Fibroblast of skin of right biceps (primary cell): Measurements from ENCODE around the gene NIP7.
A peak's percentile ranks its signal among the peaks of the same experiment; 100 is the strongest.
"Not testable (repeated sequence)": the region's sequence is repeated elsewhere in the genome, so short reads cannot be mapped to it uniquely, and the experiment has no call there.

Source experiments
- DNase-seq: peaks from one replicate; pipeline ENCODE4 v3.0.0-alpha.2; 2013

NIP7 gene

DNA sequence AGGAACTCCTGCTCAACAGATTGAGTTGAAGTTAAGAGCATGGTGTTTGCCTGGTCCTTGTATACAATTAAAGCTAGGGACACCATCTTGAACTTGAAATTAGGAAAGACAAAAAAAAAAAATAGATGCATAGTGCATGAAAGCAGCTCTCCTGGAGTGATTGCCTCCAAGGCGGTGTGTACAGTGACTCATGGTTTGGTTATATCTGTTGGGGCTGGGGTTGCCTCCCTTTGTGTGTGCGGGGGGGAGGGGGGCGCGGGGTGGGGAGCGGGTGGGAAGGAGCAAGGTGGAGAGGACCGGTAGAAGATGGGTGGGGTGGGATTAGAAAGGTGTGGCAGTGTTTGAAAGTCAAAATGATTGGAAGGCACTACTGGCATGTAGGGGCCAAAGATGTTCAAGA, 8.7 kb downstream of the NIP7 start:
- no peak for DNase-seq

- DNase-seq = no peak
These were observed 10.0 kb downstream of the NIP7 start for GRCh38 chr16:69349536-69349935.

DNA sequence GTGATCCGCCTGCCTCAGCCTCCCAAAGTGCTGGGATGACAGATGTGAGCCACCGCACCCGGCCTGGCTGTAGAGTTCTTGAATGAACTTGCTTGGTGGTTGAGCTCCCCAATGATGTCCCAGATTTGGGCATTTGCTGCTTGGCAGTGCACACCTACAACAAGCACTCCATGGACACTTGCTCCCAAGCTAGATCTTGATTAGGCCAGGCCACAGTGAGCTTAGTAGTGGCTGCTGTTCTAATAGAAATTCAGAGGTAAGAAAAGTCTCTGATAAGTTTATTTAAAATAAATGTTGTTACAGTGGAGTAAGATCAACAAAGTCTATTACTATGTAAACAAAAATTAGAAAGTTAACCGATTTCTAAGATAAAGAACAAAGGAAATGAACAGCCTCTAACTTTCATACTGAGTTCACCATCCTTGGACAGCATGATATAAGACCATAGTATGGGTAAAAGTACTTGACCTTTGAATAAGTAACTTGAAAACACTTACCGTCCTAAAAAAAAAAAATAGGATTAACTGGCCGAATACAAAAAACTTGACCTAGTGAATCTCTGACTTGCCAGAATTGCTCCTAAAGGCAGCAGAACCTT, 11.1 kb downstream of the NIP7 start:
- no peak for DNase-seq

GRCh38 chr16:69351309-69352027, 11.9 kb downstream of the NIP7 start, which contains the start of gene TMED6:
TMED6 (minus strand) TSS chr16:69351786; CDS start chr16:69351753, 33 bp downstream.
- no peak for DNase-seq

GRCh38 chr16:69360070-69360469, 20.5 kb downstream of the NIP7 start:
- DNase-seq = not testable (repeated sequence)

DNA sequence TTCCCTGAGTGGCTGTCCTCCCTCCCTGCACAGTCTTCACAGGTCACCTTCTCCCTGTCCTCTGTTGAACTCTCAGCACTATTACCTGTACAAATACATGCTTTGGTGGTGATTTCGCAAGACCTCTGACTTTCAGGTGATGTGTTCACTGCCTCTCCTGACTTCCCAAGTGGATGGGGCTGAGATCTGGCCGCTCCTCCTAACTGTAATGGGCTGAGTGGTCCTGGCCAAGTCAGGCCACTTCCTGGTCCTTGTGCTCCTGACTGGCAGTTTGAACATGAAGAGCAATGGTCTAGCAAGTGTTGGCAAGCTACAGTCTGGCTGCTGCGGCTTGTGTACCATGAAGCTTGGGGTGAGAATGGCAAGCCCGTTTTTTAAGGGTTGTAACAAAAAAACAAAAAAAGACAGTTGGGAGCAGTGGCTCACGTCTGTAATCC, 23.7 kb downstream of the NIP7 start:
- DNase-seq = no peak

GRCh38 chr16:69364088-69364487, 24.5 kb downstream of the NIP7 start:
- DNase-seq = no peak

DNA sequence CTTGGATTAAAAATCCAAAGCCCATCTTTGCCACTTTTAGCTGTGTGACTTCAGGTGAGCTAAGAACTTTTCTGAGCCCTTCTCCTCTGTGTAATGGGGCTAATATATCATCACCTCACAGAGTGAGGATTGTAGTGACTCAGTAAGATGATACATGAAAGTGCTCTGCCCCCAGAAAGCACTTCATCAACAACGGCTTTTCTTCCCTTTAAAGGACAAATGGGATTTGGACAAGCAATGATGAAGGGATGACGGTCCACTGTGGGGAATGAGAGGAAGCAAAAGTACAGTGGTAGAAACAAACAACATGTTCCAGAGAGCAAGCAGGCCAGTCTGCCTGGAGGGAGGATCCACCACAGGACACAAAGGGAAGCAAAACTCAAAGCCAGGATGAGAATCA, 26.3 kb downstream of the NIP7 start:
- peak; percentile 6 for DNase-seq

GRCh38 chr16:69366431-69366830, 26.9 kb downstream of the NIP7 start:
- DNase-seq = no peak

DNA sequence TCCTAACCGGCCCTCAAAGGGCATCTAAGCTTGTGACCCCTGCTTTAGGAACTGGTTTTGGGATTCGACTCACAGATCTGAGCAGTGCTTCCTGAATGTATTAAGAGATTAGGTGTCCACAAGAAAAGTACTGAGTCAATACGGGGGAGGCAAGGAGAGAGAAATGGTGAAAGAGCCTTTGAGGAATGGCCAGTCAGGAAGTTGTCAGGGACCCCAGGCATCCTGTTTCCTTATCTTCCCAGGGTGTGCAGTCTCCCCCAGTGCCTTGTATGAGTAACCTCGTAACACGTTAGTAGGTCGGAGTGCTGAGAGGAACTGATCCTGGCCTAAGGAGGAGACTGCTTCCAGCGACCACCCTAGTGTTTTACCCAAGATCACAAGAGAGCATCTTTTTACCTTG, 28.4 kb downstream of the NIP7 start:
- DNase-seq = peak; percentile 6

GRCh38 chr16:69368866-69369265, 29.3 kb downstream of the NIP7 start:
- no peak for DNase-seq

- DNase-seq = no peak
These were observed 32.0 kb downstream of the NIP7 start for GRCh38 chr16:69371564-69371963.

GRCh38 chr16:69373019-69373418, 33.4 kb downstream of the NIP7 start:
- no peak for DNase-seq

- no peak for DNase-seq
These were observed 37.0 kb downstream of the NIP7 start for GRCh38 chr16:69376393-69377059.

DNA sequence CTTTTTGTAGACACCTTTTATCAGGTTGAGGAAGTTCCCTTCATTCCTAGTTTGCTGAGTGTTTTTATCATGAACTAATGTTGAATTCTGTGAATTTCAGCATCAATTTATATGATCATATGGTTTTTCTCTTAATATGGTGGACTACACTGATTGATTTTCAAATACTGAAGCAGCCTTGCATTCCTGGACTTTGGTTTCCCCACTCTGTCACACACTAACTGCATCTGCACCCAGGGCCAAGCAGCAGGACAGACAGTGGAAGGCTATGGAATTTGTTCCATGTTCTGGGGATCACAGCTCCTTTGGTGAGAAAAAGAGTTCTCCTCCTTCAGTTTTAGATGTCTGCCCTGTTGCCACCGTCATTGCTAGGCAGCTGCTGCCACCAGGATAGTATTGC, 38.5 kb downstream of the NIP7 start:
- no peak for DNase-seq

DNA sequence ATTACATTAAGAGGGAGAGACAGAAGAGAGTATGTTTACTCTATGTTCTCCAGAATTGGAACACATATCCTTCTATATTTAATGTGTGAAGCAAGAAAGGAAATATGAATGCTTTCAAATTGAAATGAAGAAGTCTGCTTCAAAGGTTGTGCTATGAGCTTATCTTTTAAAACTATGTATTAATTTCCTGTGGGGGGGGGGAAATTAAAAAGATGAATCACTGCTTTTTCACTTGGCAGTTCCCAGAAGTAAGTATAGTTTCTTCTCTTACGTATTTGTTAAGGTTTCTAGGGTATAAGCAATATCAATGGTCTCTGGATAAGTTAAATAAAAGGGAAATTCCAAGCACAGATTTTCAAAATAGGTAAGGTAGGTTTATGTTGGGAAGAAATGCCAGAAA, 39.2 kb downstream of the NIP7 start:
- DNase-seq = peak; percentile 15

DNA sequence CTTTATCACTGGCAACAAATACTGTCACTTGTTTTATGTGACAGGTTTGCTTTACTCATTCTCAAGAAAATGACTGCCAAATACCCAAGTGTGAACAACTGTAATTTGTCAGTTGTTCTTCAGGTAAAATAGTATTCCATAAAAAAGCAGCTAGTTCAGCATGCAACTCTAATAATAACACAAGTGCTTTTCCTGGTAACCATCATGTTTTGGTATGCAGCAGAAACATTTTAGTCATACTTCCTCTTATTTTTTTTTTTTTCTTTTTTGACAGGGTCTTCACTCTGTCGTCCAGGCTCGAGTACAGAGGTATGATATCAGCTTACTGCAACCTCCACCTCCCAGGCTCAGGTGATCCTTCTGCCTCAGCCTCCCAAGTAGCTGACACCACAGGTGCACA, 41.7 kb downstream of the NIP7 start:
- DNase-seq = no peak

- no peak for DNase-seq
These were observed 42.8 kb downstream of the NIP7 start for GRCh38 chr16:69382421-69382820.

- no peak for DNase-seq
These were observed 45.4 kb downstream of the NIP7 start for GRCh38 chr16:69384974-69385373.

DNA sequence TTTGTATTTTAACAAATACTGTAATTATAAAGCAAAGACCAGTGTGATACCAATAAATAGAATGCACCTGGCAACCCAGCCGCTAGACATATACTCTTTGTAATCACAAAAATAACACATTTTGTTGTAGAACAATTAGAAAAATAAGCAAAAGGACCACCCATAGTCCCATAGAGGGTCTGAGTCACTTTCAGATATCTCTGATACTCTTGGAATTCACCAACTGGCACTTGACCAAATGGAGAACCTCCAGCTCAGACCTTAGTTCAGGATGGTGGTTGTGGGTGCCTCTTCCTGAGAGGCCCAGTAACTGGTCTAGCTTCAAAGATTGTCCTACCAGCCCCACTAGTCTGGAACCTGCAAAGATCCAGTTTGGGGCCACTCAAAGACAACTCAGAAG, 47.0 kb downstream of the NIP7 start:
- peak; percentile 82 for DNase-seq
